ENCODE measurements around the gene BICRA. TPM values are rescaled to one million over a fixed set of nuclear protein-coding genes. Genes with fewer than 3 reads are reported as not detected.

BICRA gene
- total RNA-seq, result 3.9 and 4.6 TPM in 2 replicates

GRCh38 chr19:47608969-47609905, at the start of gene BICRA:
Gene BICRA (plus strand): TSS chr19:47609134. CDS start chr19:47673575, 64,441 bp downstream.

DNA sequence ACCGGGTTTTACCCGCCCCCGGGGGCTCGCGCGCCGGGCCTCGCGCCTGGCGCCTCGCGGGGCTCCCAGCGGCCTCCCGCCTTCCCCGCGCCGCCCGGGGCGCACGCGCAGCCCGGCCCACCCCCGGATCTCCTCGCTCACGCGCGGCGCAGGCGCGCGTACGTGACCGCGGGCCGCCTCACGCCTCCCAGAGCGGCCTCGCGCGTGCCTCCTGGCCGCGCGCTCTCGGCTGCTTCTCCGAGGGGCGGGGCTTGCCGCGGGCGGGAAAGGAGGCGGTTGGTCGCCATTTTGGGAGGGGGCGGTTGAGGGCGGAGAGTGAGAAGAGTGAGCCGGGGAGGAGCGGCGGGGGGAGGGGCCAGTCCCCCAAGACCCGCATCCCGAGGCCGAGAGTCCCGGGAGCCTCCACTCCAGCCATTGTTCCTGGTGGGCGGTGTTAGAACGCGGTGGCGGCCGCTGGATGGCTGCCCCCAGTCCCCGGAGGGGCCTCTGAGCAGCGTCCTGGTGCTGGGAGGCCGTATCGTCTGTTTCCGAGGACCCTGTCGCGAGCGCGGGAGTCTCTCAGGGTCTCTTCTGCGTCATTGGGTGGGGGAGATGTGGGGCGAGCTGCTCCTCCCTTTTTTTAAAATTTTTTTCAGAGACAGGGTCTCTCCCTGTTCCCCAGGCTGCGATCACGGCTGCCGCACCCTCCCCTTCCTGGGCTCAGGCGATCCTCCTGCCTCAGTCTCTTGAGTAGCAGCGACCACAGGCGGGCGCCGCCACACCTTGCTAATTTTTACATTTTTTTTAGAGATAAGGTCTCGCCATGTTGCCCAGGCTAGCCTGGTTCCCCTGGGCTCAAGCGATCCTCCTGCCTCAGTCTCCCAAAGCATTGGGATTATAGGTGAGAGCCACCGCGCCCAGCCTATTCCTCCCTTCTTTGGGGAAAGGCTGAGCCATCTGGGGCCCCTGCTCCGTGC, 35.6 kb upstream of the BICRA start, which contains the start of gene ZNF541:
Gene ZNF541 (minus strand): TSS at position 78 of the 956 bp plus-strand sequence. CDS start 17,292 bp downstream, outside the sequence.

GRCh38 chr19:47713046-47714021, 104.4 kb downstream of the BICRA start, which contains the start of gene EHD2:
Gene EHD2 (plus strand): TSS chr19:47713422. CDS start chr19:47716613, 3,191 bp downstream.

DNA sequence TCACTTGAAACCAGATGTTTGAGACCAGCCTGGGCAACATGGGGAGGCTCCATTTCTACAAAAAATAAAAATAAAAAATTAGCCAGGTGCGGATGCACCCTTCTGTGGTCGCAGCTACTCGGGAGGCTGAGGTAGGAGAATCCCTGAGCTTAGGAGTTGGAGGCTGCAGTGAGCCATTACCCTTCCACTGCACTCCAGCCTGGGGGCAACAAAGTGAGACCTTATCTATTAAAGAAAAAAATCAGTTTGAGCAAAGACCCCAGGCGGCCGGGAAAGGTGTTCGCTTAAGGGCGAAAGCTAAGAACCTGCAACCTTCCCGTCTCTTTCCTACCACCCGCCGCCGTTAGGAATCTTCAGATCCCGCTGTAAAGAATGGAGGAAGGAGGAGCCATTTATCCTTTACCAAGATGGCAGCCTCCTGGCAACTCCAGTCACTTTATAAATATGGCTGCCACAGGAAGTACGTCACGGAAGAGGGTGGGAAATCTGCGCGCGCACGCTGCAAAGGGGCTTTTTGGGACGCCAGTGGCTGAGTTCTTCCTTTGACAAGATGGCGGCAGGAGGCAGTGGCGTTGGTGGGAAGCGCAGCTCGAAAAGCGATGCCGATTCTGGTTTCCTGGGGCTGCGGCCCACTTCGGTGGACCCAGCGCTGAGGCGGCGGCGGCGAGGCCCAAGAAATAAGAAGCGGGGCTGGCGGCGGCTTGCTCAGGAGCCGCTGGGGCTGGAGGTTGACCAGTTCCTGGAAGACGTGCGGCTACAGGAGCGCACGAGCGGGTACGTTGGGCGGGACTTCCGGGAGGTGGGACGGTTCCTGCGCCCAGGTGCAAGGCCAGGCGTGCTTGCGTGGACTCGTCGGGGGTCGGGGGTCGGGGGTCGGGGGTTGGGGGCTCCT, 136.3 kb downstream of the BICRA start, which contains the start of gene NOP53:
Gene NOP53 (plus strand): TSS at position 537 of the 892 bp plus-strand sequence. CDS start 14 bp downstream, at position 551.

Other genes with a start within 250 kb of the BICRA start
- gene MEIS3, start 189.6 kb upstream of the BICRA start, total RNA-seq, result 1.8 and 2.8 TPM in 2 replicates
- gene SLC8A2, start 137.2 kb upstream of the BICRA start, total RNA-seq, result 0.28 and 1.3 TPM in 2 replicates
- 3.6 and 6.8 TPM in 2 replicates for gene KPTN, start 124.9 kb upstream of the BICRA start, total RNA-seq
- gene NAPA, start 94.1 kb upstream of the BICRA start, total RNA-seq, result 74.3 and 92.5 TPM in 2 replicates
- gene ZNF541, start 36.0 kb upstream of the BICRA start, total RNA-seq, result 0.07 TPM in 1 of 2 replicates, not detected in the other
- 121 and 124 TPM in 2 replicates for gene EHD2, start 104.3 kb downstream of the BICRA start, total RNA-seq
- gene NOP53, start 136.4 kb downstream of the BICRA start, total RNA-seq, result 145 and 178 TPM in 2 replicates
- gene SELENOW, start 169.6 kb downstream of the BICRA start, total RNA-seq, result 596 and 773 TPM in 2 replicates
- not detected in 2 replicates for gene TPRX1, start 195.4 kb downstream of the BICRA start, total RNA-seq
- gene CRX, start 212.8 kb downstream of the BICRA start, total RNA-seq, result not detected in 2 replicates